Ishikawa (cell line): ENCODE data around the gene RNPEPL1.

Experiments used
- EP300 ChIP-seq: IDR thresholded peaks from 2 replicates; pipeline ENCODE4 v1.6.1; 2012; ENCODE audit warnings: borderline replicate concordance
- FOXM1 ChIP-seq: IDR thresholded peaks from 2 replicates; pipeline ENCODE4 v1.6.1; 2012; ENCODE audit warnings: low read depth, borderline replicate concordance
- NFIC ChIP-seq: IDR thresholded peaks from 2 replicates; pipeline ENCODE4 v1.6.1; 2012
- RAD21 ChIP-seq: IDR thresholded peaks from 2 replicates; pipeline ENCODE4 v1.6.1; 2012; ENCODE audit warnings: low read depth
- TEAD4 ChIP-seq: IDR thresholded peaks from 2 replicates; pipeline ENCODE4 v1.6.1; 2012
- TF ChIP-seq, protein P1 (sequence below): IDR thresholded peaks from 2 replicates; pipeline ENCODE4 v1.6.1; 2012; ENCODE audit warnings: low read depth, mild to moderate bottlenecking

DNA sequence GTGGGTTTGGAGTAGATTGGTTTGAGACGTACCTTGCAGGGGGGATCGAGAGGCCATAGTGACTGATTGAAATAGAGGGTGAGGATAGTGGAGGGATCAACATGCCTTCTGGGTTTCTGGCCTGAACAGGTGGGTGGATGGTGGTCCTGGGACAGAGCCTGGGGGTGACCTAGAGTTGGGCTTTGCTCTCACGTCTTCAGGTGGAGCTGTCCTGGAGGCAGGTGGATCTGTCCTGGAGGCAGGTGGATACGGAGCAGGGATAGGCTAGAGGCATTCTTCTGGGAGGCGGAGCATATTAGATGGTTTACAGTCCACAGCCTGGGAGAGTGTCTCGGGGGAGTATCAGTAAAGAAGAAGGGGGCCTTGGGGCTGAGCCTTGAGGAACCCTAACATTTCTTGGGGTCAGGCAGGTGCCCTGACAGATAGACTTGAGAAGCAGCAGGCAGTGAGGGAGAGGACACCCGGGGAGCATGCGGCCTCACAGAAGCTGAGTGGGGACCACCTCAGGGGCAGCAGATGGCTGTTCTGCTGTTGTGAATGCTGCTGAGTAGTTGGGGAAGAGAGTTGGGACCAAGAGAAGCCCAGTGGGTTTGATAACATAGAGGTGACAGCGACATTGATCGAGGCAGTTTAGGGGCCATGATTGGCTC, 19.8 kb downstream of the RNPEPL1 start:
- TF ChIP-seq, protein P1, sequence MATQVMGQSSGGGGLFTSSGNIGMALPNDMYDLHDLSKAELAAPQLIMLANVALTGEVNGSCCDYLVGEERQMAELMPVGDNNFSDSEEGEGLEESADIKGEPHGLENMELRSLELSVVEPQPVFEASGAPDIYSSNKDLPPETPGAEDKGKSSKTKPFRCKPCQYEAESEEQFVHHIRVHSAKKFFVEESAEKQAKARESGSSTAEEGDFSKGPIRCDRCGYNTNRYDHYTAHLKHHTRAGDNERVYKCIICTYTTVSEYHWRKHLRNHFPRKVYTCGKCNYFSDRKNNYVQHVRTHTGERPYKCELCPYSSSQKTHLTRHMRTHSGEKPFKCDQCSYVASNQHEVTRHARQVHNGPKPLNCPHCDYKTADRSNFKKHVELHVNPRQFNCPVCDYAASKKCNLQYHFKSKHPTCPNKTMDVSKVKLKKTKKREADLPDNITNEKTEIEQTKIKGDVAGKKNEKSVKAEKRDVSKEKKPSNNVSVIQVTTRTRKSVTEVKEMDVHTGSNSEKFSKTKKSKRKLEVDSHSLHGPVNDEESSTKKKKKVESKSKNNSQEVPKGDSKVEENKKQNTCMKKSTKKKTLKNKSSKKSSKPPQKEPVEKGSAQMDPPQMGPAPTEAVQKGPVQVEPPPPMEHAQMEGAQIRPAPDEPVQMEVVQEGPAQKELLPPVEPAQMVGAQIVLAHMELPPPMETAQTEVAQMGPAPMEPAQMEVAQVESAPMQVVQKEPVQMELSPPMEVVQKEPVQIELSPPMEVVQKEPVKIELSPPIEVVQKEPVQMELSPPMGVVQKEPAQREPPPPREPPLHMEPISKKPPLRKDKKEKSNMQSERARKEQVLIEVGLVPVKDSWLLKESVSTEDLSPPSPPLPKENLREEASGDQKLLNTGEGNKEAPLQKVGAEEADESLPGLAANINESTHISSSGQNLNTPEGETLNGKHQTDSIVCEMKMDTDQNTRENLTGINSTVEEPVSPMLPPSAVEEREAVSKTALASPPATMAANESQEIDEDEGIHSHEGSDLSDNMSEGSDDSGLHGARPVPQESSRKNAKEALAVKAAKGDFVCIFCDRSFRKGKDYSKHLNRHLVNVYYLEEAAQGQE = no peak
- no peak for TF ChIP-seq RAD21
- TF ChIP-seq NFIC = no peak
- TF ChIP-seq FOXM1 = no peak
- no peak for TF ChIP-seq EP300
- TF ChIP-seq TEAD4 = no peak
